ENCODE measurements around the gene GPR157. TPM values are rescaled to one million over a fixed set of nuclear protein-coding genes. Genes with fewer than 3 reads are reported as not detected.
A peak's percentile ranks its signal among the peaks of the same experiment; 100 is the strongest.

The GPR157 gene
- total and polyA plus RNA-seq, 10 of the 15 experiments (the other 5 are each of a cell fraction or from before 2014, with no cell fraction given): 0.66 to 15.9 (median 3.1) TPM

DNA sequence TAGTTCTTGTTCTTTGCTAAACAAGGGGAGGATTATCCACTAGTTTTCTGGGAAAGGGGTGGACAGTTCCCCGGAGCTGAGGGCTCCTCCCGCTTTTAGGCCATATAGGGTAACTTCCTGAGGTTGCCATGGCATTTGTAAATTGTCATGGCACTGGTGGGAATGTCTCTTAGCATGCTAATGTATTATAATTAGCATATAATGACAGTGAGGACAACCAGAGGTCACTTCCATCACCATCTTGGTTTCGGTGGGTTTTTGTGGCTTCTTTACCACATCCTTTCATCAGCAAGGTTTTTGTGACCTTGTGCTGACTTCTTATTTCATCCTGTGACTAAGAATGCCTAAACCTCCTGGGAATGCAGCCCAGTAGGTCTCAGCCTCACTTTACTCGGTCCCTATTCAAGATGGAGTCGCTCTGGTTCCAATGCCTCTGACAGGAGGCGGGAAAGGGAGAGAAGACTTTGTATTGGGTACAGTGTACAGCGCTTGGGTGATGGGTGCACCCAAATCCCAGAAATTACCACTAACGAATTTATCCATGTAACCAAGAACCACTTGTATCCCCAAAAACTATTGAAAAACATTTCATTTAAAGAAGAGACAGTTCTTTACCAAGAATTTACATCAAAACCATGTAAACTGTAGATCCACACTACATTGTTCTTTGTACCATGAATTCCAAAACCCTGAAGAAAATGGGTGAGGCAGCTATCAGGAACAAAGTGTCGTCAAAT is 50.7 kb downstream of the GPR157 start (continued):
- TF ChIP-seq EP300 (IDR thresholded peaks at IDR 0.05; ENCODE audit: borderline replicate concordance in 1 of 2, control insufficient read depth in 1 of 2, low read depth in 2 of 2, low read length in 2 of 2) (peak; percentile 83 to 94; a peak in 3 of 4 replicates), TBL1XR1 (IDR thresholded peaks at IDR 0.05; ENCODE audit: low read depth, low read length) (peak; percentile 94), RFX5 (IDR thresholded peaks at IDR 0.05; ENCODE audit: low read depth, low read length) (no peak), TCF3 (IDR thresholded peaks at IDR 0.05; ENCODE audit: borderline replicate concordance, insufficient read depth, low read depth, low read length) (no peak), ESRRA (IDR thresholded peaks at IDR 0.05; ENCODE audit: low read length) (peak; percentile 92; the same call in 1 of the 2 replicates), POU2F2 (IDR thresholded peaks at IDR 0.05; ENCODE audit: borderline replicate concordance, low read depth, low read length) (peak; percentile 95), POLR2A (IDR thresholded peaks at IDR 0.05; ENCODE audit: low read depth, low read length) (no peak), ETV6 (conservative IDR thresholded peaks at IDR 0.05 in 1 of 2, IDR thresholded peaks at IDR 0.05 in 1 of 2; ENCODE audit: borderline replicate concordance in 1 of 2, low read depth in 1 of 2) (peak in 1 of 2 experiments; percentile 74; a peak in 2 of 4 replicates)
- TF ChIP-seq, protein P1, sequence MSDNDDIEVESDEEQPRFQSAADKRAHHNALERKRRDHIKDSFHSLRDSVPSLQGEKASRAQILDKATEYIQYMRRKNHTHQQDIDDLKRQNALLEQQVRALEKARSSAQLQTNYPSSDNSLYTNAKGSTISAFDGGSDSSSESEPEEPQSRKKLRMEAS (IDR thresholded peaks at IDR 0.05; ENCODE audit: low read depth, low read length): no peak

DNA sequence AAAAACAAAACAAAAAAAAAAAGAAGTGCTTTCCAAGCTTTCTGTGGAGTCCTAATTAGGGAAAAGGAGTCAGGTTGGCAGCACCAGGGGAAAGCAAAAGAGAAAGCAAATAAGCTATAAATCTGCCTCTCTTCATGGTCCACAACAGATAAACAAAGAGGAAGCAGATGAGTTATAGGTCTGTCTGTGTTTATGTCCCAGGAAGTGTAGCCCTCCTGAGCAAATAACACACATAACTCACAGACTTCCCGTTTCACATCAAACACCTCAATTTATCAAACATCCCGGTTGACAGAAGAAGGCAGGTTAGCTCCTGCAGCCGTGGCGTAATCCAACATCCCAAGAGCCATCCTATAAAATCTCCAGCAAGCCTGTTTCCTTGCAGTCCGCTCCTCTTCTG is 53.9 kb downstream of the GPR157 start:
- Histone ChIP-seq H3K79me2 (ENCODE audit: control insufficient read depth, insufficient read depth, low read length) (no peaks in the 10 kb centered on the region), H2AFZ (ENCODE audit: control insufficient read depth, low read depth, low read length) (peak overlapping the region; percentile 31), H3K9ac (ENCODE audit: control insufficient read depth, insufficient read depth, low read length) (no peak overlapping the region), H3K27me3 (replicated peaks in 1 of 2; ENCODE audit: control insufficient read depth in 2 of 2, insufficient read depth in 2 of 2, low read length in 1 of 2) (no peaks in the 10 kb centered on the region), H3K27ac (ENCODE audit: control insufficient read depth, insufficient read depth) (peak overlapping the region; percentile 66), H3K9me3 (replicated peaks; ENCODE audit: control insufficient read depth, insufficient read depth, low read length) (peaks cover 1% of the 10 kb centered on the region), H3K4me3 (peak overlapping the region; percentile 16; the same call in 1 of the 2 replicates), H4K20me1 (ENCODE audit: control insufficient read depth, insufficient read depth) (no peaks in the 10 kb centered on the region), H3K4me2 (ENCODE audit: control insufficient read depth, insufficient read depth) (0 out of 2 replicates have a peak overlapping the region, but pooled peaks have one; percentile 31), H3K36me3 (ENCODE audit: control insufficient read depth in 2 of 2, insufficient read depth in 2 of 2, low read length in 1 of 2) (no peaks in the 10 kb centered on the region), H3K4me1 (ENCODE audit: control insufficient read depth, insufficient read depth, low read length) (peaks cover 42% of the 10 kb centered on the region)
- FAIRE-seq (peak; percentile 52), ATAC-seq (peak; percentile 54), DNase-seq (ENCODE audit: low read depth, low spot score) (peak; percentile 27)
- intact Hi-C loops (cut with micrococcal nuclease; ENCODE audit: unreplicated experiment): loop anchor here (5.0 kb wide), 2 partner anchors 198 to 337 kb away; partner anchors contain the start of gene ENO1
- in situ Hi-C loops (cut with MboI): no loop called here
- SMC1A ChIA-PET (ENCODE audit: uncharacterized antibody, unreplicated experiment): interaction anchor here (0.8 to 2.7 kb wide), 9 partner anchors 10 to 311 kb away, joined by 3 to 18 read pairs (median 4); no protein-coding TSS in a partner anchor
- POLR2A ChIA-PET: interaction anchor here (0.6 to 2.1 kb wide), 6 partner anchors 11 to 549 kb away, joined by 3 to 9 read pairs (median 3); partner anchors contain the start of gene GPR157
- CTCF ChIA-PET: interaction anchor here (0.6 to 2.8 kb wide), 6 partner anchors 10 to 160 kb away, joined by 3 to 19 read pairs (median 6); partner anchors contain the start of gene H6PD
- BruUV-seq (replicated peaks): TSS peak; percentile 69
- RAD21 ChIA-PET (ENCODE audit: unreplicated experiment): interaction anchor here (1.1 to 1.7 kb wide), 5 partner anchors 10 to 66 kb away, joined by 3 to 7 read pairs (median 5); no protein-coding TSS in a partner anchor
- 34% methylated on average over 5 of the region's 5 CpGs for WGBS (ENCODE audit: insufficient coverage, insufficient replicate concordance, low lambda C conversion rate, missing lambda C conversion rate)
- TF ChIP-seq, protein P2, sequence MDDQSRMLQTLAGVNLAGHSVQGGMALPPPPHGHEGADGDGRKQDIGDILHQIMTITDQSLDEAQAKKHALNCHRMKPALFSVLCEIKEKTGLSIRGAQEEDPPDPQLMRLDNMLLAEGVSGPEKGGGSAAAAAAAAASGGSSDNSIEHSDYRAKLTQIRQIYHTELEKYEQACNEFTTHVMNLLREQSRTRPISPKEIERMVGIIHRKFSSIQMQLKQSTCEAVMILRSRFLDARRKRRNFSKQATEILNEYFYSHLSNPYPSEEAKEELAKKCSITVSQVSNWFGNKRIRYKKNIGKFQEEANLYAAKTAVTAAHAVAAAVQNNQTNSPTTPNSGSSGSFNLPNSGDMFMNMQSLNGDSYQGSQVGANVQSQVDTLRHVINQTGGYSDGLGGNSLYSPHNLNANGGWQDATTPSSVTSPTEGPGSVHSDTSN (IDR thresholded peaks at IDR 0.05; ENCODE audit: insufficient replicate concordance, low read depth, low read length): peak; percentile 7
- TF ChIP-seq, protein P3, sequence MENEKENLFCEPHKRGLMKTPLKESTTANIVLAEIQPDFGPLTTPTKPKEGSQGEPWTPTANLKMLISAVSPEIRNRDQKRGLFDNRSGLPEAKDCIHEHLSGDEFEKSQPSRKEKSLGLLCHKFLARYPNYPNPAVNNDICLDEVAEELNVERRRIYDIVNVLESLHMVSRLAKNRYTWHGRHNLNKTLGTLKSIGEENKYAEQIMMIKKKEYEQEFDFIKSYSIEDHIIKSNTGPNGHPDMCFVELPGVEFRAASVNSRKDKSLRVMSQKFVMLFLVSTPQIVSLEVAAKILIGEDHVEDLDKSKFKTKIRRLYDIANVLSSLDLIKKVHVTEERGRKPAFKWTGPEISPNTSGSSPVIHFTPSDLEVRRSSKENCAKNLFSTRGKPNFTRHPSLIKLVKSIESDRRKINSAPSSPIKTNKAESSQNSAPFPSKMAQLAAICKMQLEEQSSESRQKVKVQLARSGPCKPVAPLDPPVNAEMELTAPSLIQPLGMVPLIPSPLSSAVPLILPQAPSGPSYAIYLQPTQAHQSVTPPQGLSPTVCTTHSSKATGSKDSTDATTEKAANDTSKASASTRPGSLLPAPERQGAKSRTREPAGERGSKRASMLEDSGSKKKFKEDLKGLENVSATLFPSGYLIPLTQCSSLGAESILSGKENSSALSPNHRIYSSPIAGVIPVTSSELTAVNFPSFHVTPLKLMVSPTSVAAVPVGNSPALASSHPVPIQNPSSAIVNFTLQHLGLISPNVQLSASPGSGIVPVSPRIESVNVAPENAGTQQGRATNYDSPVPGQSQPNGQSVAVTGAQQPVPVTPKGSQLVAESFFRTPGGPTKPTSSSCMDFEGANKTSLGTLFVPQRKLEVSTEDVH (IDR thresholded peaks at IDR 0.05; ENCODE audit: low read depth, partially characterized antibody): no peak
